ENCODE data around the gene FAM185A. TPM values are rescaled to one million over a fixed set of nuclear protein-coding genes. Genes with fewer than 3 reads are reported as not detected.
"Not testable (repeated sequence)": the region's sequence is repeated elsewhere in the genome, so short reads cannot be mapped to it uniquely, and the experiment has no call there.

FAM185A gene
- total RNA-seq, 1 donor from 2014 or later: 16.3 TPM

- DNase-seq: not testable (repeated sequence)
Observed at GRCh38 chr7:102778663-102779062, 29.9 kb downstream of the FAM185A start.

DNA sequence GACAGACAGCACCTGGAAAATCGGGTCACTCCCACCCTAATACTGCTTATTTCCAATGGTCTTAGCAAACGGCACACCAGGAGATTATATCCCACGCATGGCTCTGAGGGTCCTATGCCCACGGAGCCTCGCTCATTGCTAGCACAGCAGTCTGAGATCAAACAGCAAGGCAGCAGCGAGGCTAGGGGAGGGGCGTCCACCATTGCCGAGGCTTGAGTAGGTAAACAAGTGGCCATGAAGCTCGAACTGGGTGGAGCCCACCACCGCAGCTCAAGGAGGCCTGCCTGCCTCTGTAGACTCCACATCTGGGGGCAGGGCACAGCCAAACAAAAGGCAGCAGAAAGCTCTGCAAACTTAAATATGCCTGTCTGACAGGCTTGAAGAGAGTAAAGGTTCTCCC, 32.1 kb downstream of the FAM185A start:
- not testable (repeated sequence) for DNase-seq

- not testable (repeated sequence) for DNase-seq
Observed at GRCh38 chr7:102788770-102789169, 40.0 kb downstream of the FAM185A start.

- not testable (repeated sequence) for DNase-seq
Observed at GRCh38 chr7:102790364-102791100, 41.7 kb downstream of the FAM185A start.

- DNase-seq: not testable (repeated sequence)
Observed at GRCh38 chr7:102791367-102791766, 42.6 kb downstream of the FAM185A start.

GRCh38 chr7:102791831-102792230, 43.0 kb downstream of the FAM185A start:
- DNase-seq: not testable (repeated sequence)

DNA sequence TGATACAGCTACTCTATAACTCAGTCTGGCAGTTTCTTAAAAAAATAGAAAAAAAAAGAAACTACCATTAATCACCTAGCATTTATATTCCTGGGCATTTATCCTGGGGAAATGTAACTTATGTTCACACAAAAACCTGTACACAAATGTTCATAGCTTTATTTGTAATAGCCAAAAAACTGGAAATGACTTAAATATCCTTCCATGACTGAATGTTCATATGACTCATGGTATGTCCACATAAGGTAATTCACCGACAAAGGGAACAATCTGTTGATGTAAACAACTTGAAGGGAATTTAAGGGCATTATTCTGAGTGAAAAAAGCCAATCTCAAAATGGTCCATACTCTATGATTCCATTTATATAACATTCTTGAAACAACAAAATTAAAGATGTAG, 45.8 kb downstream of the FAM185A start:
- DNase-seq: not testable (repeated sequence)

- not testable (repeated sequence) for DNase-seq
Observed at GRCh38 chr7:102795987-102796595, 47.3 kb downstream of the FAM185A start.

DNA sequence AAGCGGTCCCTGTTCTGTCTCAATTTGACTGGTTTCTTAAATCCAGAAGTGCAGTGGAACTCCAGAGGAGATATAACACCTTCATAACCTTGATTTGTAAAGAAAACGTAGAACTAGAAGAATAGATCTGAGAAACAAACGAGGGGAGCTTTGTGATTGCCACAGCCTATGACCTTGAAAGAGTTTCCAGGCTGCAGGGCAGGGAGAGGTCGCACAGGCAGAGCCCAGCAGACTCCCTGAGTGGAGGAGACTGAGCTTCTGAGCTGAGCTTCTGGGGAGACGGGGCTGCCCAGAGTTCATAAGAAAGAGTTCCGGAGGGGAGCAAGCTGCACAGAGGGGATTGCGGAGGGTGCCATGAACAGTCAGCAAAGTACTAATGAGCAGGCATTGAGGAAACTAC, 57.8 kb downstream of the FAM185A start:
- DNase-seq: no peak

DNA sequence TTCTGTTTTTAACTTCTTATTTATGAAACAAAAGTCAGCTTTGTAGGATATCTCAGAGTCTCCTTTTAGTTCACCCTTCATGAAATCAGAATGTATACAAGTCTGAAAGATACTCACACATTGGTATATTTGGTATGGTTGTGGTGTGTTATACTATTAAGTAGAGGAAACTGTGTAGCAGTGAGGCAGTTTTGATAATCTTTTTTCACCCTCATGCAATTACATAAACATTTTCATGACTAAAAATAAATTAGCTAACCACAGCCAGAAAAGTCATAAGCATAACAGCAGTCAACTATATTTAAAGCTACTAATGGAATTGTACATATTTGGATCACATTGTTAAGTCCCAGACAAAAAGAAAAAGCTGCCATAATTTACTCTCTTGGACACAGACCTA, 62.1 kb downstream of the FAM185A start:
- no peak for DNase-seq

- no peak for DNase-seq
Observed at GRCh38 chr7:102811942-102812678, 63.3 kb downstream of the FAM185A start.

GRCh38 chr7:102813191-102814024, 64.6 kb downstream of the FAM185A start:
- DNase-seq: no peak

- no peak for DNase-seq
Observed at GRCh38 chr7:102814025-102814471, 65.2 kb downstream of the FAM185A start.

DNA sequence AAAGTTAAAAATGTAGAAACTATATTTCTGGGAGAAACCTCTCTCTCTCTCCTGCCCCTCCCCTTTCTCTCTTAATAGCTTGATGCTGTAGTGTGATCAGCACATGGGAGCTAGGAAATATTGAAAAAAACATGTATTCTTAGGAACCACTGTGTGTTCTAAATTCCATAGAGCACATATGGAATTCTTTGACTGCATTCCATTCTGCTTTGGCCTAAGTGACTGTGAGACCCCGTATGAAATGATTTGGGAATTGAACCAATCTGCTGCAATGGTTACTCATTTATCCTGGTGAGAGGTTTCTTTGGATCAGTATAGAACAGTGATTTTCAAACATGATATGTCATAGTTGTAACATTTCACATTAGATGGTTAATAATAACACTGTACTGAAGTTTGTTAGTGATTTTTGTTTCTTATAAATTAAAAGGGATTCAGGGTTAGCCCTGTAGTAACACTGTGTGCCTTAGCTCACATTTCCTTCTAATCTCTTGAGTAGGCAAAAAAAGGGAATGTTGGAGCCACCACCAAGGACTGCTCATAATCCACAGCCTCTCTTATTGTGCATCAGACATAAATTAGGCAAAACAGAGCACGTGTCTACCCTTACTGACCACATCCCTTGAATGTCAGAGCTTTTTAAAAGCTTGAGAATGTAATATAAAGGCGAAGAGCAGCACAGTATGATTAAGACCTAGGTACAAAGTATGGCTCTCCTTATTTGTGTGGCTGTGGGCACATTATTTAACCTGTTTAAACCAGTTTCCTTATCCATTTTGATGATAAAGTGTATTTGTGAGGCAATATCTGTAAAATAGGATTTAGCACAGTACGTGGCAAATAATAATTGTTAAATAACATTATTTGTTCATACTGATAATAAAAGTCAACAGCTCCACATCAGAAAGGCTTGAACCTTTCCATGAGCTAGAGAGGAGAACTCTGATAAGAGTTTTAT, 69.1 kb downstream of the FAM185A start:
- DNase-seq: no peak

GRCh38 chr7:102819151-102819550, 70.4 kb downstream of the FAM185A start:
- DNase-seq: no peak

DNA sequence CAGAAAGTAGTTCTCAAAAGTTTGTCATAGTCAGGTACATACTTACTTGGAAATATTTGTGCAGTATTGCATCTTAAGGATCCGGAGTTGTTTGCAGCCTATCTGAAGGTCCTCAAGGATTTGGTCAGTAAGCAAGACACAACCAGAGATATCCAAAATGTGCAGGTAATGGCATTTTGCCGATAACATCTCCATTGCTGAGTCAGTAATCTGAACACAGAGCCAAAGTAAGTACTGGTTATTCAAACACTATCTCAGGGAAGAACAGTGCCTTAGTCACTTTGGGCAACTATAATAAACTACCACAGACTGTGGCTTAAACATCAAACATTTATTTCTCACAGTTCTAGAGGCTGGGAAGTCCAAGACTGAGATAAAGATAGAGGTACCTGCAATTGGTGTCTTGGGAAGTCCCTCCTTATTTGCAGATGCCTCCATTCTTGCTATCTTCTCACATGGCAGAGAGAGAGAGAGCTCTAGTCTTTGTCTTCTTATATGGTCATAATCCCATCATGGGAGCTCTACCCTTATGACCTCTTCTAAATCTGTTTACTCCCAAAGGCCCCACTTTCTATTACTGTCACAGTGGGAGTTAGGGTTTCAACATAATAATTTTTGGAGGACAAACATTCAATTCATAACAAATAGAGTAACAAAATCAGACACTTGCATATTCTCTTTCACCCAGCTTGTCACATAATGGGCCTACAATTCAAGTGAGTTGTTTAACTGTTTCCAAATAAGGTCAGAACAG, 73.4 kb downstream of the FAM185A start:
- no peak for DNase-seq

DNA sequence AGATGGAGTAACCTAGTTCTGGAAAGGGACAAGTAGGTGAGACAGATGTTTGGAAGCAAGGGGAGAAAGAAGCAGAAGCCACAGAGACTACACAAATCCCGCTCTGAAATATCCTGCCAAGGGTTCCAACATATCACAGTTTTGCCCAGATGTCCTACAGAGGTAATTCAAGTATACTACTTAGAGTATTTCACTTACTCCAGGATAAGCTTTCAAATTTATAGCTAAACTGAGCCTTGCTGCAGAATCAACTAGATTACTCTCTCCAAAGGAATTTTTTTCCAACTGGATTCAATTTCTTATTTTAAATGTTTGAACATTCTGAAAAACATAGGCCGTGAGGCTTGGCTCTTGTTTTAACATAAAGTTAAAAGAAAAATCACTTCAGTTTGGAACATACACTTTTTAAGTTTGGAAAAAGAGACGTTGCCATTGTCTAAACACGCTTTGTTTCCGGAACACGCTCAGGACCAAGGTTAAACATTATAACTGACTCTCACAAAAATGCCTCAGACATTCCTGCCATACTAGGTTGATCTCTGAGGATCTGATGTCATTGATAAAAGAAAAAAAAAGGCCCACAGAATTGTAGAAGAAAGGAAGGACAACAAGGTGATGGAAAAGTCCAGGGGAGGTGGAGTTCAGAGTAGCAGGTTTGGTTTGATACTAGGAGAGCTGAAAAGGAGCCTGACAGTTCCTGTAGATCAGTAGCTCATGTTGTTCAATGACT, 74.8 kb downstream of the FAM185A start:
- DNase-seq: peak; percentile 27

- DNase-seq: no peak
Observed at GRCh38 chr7:102828286-102828685, 79.5 kb downstream of the FAM185A start.

DNA sequence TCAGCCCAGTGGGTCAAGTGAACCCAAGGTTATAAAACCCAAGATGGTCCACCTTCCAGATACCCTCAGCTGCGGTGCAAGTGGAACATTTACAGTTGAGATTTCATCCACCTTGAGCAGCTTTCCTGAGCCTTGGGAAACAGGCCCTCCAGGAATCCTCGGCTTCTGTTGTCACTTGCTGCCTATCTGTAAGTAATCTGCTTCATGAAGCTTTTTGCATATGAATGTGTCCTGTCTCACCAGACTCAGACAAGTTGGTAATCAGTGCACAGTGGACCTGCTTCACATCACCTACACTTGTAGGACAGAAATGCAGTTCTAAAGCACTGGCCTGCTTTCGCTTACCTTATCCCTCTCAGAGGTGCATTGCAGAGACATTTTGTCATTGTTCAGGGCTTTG, 80.3 kb downstream of the FAM185A start:
- no peak for DNase-seq

All from tongue (tissue), 2 donors.